Measurements from ENCODE around the gene TAS2R10.

DNA sequence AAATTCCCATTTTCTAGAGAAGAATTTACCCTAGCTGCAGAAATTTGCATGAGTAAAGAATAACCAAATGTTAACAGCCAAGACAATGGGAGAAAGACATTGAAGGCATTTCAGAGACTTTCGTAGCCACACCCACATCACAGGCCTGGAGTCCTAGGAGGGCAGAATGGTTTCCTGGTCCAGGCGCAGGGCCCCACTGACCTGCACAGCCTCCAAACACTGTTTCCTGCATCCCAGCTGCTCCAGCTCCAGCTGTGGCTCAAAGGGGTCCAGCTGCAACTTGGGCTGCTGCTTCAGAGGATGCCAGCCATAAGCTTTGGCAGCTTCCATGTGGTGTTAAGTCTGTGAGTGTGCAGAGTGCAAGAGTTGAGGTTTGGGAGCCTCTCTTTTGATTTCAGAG lies 29.6 kb upstream of the TAS2R10 start:
- TF ChIP-seq, protein P1, sequence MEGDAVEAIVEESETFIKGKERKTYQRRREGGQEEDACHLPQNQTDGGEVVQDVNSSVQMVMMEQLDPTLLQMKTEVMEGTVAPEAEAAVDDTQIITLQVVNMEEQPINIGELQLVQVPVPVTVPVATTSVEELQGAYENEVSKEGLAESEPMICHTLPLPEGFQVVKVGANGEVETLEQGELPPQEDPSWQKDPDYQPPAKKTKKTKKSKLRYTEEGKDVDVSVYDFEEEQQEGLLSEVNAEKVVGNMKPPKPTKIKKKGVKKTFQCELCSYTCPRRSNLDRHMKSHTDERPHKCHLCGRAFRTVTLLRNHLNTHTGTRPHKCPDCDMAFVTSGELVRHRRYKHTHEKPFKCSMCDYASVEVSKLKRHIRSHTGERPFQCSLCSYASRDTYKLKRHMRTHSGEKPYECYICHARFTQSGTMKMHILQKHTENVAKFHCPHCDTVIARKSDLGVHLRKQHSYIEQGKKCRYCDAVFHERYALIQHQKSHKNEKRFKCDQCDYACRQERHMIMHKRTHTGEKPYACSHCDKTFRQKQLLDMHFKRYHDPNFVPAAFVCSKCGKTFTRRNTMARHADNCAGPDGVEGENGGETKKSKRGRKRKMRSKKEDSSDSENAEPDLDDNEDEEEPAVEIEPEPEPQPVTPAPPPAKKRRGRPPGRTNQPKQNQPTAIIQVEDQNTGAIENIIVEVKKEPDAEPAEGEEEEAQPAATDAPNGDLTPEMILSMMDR (IDR thresholded peaks at IDR 0.05): no peak
- no peak for TF ChIP-seq EP300 (IDR thresholded peaks at IDR 0.05)

All from esophagus muscularis mucosa (tissue), 3 donors.